ENCODE measurements around the gene PROP1.

DNA sequence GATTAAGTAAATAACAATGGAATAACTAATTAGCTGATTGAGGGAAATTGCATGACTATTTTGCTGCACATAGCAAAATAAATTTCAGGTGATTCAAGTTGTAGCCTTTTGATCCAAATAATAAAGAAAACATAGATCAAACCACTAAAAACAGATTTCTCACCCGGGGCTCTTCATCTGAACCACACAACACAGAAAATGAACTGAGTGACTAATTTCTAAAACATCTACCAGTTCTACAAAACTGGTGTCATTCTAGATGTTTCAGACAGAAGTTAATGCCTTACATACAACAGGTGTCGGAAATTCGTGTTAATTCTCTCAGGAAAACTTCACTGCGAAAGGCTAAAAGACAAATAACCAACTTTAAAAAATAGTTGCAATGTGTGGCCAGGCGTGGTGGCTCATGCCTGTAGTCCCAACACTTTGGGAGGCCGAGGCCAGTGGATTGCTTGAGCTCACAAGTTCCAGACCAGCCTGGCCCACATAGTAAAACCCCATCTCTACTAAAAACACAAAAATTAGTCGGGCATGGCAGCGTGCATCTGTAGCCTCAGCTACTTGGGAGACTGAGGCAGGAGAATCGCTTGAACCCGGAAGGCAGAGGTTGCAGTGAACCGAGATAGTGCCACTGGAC, 6.9 kb downstream of the PROP1 start:
- TF ChIP-seq, protein P1, sequence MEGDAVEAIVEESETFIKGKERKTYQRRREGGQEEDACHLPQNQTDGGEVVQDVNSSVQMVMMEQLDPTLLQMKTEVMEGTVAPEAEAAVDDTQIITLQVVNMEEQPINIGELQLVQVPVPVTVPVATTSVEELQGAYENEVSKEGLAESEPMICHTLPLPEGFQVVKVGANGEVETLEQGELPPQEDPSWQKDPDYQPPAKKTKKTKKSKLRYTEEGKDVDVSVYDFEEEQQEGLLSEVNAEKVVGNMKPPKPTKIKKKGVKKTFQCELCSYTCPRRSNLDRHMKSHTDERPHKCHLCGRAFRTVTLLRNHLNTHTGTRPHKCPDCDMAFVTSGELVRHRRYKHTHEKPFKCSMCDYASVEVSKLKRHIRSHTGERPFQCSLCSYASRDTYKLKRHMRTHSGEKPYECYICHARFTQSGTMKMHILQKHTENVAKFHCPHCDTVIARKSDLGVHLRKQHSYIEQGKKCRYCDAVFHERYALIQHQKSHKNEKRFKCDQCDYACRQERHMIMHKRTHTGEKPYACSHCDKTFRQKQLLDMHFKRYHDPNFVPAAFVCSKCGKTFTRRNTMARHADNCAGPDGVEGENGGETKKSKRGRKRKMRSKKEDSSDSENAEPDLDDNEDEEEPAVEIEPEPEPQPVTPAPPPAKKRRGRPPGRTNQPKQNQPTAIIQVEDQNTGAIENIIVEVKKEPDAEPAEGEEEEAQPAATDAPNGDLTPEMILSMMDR (conservative IDR thresholded peaks at IDR 0.05; ENCODE audit: low read length): no peak
- no peak for TF ChIP-seq EZH2phosphoT487 (IDR thresholded peaks at IDR 0.05; ENCODE audit: borderline replicate concordance, low read depth, low read length)

Measured in OCI-LY7 (cell line).